ENCODE data around the gene NAALADL2. TPM values are rescaled to one million over a fixed set of nuclear protein-coding genes. Genes with fewer than 3 reads are reported as not detected.

Gene NAALADL2
- total RNA-seq, 1 donor from 2014 or later: 10.4 TPM

DNA sequence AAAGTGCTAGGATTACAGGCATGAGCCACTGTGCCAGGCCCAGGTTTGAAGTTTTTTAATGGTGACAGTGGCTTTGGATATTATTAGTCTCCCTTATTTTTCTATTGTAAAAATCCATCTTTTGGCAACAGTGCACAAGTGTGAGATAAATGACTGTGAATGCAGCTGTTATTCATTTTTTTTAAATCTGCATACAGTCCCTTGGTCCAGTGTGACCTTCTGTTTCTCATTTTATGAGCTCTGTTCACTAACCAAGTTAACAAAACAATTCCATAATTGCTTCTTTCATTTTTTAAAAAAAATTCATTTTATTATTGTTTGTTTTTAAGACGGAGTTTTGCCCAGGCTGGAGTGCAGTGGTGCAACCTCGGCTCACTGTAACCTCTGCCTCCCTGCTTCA is 381.8 kb downstream of the NAALADL2 start:
- Mint-ChIP-seq H3K27me3 (no peaks in the 10 kb centered on the region), H3K4me1 (ENCODE audit: low read depth) (peaks cover 5% of the 10 kb centered on the region), H3K27ac (no peak overlapping the region), H3K36me3 (ENCODE audit: insufficient read depth) (no peaks in the 10 kb centered on the region), H3K4me3 (ENCODE audit: low read depth) (no peak overlapping the region), H3K9me3 (ENCODE audit: low read depth) (no peaks in the 10 kb centered on the region)
- TF ChIP-seq, protein P1, sequence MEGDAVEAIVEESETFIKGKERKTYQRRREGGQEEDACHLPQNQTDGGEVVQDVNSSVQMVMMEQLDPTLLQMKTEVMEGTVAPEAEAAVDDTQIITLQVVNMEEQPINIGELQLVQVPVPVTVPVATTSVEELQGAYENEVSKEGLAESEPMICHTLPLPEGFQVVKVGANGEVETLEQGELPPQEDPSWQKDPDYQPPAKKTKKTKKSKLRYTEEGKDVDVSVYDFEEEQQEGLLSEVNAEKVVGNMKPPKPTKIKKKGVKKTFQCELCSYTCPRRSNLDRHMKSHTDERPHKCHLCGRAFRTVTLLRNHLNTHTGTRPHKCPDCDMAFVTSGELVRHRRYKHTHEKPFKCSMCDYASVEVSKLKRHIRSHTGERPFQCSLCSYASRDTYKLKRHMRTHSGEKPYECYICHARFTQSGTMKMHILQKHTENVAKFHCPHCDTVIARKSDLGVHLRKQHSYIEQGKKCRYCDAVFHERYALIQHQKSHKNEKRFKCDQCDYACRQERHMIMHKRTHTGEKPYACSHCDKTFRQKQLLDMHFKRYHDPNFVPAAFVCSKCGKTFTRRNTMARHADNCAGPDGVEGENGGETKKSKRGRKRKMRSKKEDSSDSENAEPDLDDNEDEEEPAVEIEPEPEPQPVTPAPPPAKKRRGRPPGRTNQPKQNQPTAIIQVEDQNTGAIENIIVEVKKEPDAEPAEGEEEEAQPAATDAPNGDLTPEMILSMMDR (IDR thresholded peaks at IDR 0.05; ENCODE audit: unreplicated experiment): no peak
- DNase-seq (ENCODE audit: low spot score, unreplicated experiment): no peak

DNA sequence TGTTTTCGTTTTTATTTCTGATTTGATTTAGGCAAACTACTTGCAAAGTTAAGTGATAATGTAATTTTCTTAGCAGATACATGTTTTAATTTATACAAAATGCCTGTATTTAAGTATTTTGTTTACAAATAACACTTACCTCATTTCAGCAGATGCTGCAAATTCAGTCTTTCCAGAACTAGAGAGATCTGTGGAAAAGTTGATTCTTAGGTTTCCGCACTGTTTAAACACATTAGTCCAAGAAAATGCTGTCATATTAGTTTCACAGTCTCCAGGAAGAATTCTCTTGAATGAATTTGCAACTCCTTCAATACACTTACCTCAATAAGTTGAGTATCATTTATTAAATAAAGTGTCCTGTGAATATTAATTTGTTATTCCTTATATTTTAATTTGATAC is 383.1 kb downstream of the NAALADL2 start:
- TF ChIP-seq, protein P1 (IDR thresholded peaks at IDR 0.05; ENCODE audit: unreplicated experiment): no peak
- Mint-ChIP-seq H3K4me3 (ENCODE audit: low read depth) (no peak overlapping the region), H3K9me3 (ENCODE audit: low read depth) (no peaks in the 10 kb centered on the region), H3K27me3 (no peaks in the 10 kb centered on the region), H3K4me1 (ENCODE audit: low read depth) (peaks cover 5% of the 10 kb centered on the region), H3K27ac (no peak overlapping the region), H3K36me3 (ENCODE audit: insufficient read depth) (no peaks in the 10 kb centered on the region)
- DNase-seq (ENCODE audit: low spot score, unreplicated experiment): no peak

DNA sequence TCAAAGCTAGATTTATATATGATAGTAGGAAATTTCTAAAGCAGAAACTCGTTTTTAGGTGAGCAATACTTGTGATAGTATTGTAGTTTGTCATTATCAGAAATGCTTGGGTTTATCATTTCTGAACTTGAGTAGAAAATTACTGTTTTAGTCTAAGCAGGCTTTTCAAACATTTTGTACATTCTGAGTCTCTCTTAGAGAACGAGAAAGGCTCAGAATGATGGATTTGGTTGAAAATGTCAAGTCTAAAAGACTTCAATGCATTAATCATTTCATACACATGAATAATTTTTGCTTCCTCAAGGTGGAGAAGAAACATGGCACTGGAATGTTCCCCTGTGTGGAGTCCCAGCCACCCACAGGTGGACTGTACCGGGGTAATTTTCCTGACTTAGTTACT is 387.1 kb downstream of the NAALADL2 start:
- no peaks in the 10 kb centered on the region for H3K27me3 Mint-ChIP-seq

DNA sequence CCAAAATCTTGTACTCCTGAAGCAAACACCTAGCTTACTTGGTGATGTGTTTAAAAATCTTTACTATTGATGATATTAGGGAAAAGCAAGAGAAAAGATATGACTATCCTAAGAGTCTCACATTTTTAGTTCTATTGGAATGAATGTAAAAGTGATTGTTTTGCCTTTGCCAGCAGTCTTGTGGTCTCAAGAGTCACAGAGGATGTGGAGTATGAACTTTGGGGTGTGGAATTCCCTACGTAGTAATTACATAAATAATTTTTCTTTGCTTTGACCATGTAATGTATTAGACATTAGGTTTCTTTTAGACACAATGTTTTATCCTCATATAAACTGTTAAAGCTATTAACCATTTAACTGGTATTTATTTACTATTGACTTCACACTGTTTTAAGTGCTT is 387.6 kb downstream of the NAALADL2 start:
- Mint-ChIP-seq H3K4me1 (ENCODE audit: low read depth) (no peaks in the 10 kb centered on the region), H3K27ac (no peak overlapping the region)

More for the DNA sequence above, 387.1 kb downstream of the NAALADL2 start:
- Mint-ChIP-seq H3K36me3 (ENCODE audit: insufficient read depth) (no peaks in the 10 kb centered on the region), H3K9me3 (ENCODE audit: low read depth) (no peaks in the 10 kb centered on the region), H3K4me3 (ENCODE audit: low read depth) (no peak overlapping the region), H3K4me1 (ENCODE audit: low read depth) (no peaks in the 10 kb centered on the region), H3K27ac (no peak overlapping the region)
- TF ChIP-seq, protein P1 (IDR thresholded peaks at IDR 0.05; ENCODE audit: unreplicated experiment): no peak
- DNase-seq (ENCODE audit: low spot score, unreplicated experiment): no peak

DNA sequence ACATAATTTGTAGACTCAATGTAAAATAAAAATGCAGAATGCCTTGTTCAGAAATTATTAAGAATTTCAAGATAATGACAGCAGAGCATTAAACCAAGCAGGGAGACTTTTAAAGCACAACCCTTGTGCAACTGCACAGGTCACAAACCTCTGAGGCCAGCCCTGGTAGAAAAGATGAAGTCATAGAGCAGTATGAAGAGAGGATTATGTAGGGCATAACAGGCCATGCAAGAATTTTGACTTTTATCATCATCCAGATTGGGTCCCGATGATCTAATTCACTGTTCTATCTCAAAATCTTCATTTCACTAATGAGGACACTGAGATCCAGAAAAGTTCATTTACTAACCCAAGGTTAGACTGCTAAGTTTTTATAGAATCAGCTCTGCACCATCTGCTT is 388.5 kb downstream of the NAALADL2 start:
- no peaks in the 10 kb centered on the region for H3K9me3 Mint-ChIP-seq (ENCODE audit: low read depth)
- H3K4me3 Mint-ChIP-seq (ENCODE audit: low read depth): no peak overlapping the region
- no peaks in the 10 kb centered on the region for H3K4me1 Mint-ChIP-seq (ENCODE audit: low read depth)
- TF ChIP-seq, protein P1 (IDR thresholded peaks at IDR 0.05; ENCODE audit: unreplicated experiment): no peak
- no peaks in the 10 kb centered on the region for H3K36me3 Mint-ChIP-seq (ENCODE audit: insufficient read depth)
- H3K27me3 Mint-ChIP-seq: no peaks in the 10 kb centered on the region
- DNase-seq (ENCODE audit: low spot score, unreplicated experiment): no peak
- H3K27ac Mint-ChIP-seq: no peak overlapping the region

More for the DNA sequence above, 387.6 kb downstream of the NAALADL2 start:
- DNase-seq (ENCODE audit: low spot score, unreplicated experiment): no peak
- Mint-ChIP-seq H3K9me3 (ENCODE audit: low read depth) (no peaks in the 10 kb centered on the region), H3K27me3 (no peaks in the 10 kb centered on the region), H3K36me3 (ENCODE audit: insufficient read depth) (no peaks in the 10 kb centered on the region), H3K4me3 (ENCODE audit: low read depth) (no peak overlapping the region)
- TF ChIP-seq, protein P1 (IDR thresholded peaks at IDR 0.05; ENCODE audit: unreplicated experiment): no peak
